Activated B cell treated with CpG ODN at 0.5 μM for 24 hours (primary cell): Measurements from ENCODE around the gene SSTR3. TPM values are rescaled to one million over a fixed set of nuclear protein-coding genes. Genes with fewer than 3 reads are reported as not detected.
"Not testable (repeated sequence)": the region's sequence is repeated elsewhere in the genome, so short reads cannot be mapped to it uniquely, and the experiment has no call there.

Source experiments
- ATAC-seq: fragments of 200-7000 bp; cut with Tn5 transposase; one replicate; pipeline ENCODE4 v1.10.0; 2021; ENCODE audit warnings: low read depth, mild to moderate bottlenecking, moderate library complexity
- CTCF ChIA-PET: fragments of 350-600 bp; sonication (Branson Sonifier 250); formaldehyde crosslinking; loops from one replicate; lab custom pipeline; 2021; ENCODE audit warnings: antibody characterized with exemption; lab: Charles Lee
- POLR2A ChIA-PET: fragments of 350-600 bp; sonication (Branson Sonifier 250); formaldehyde crosslinking; loops from one replicate; lab custom pipeline; 2021; ENCODE audit warnings: antibody characterized with exemption; lab: Charles Lee
- DNase-seq: peaks from one replicate; pipeline ENCODE4 v3.0.0; 2022
- H3K27ac Mint-ChIP-seq: one replicate; pipeline ENCODE4 v1.8.0; 2020; ENCODE audit warnings: mixed read lengths
- H3K27me3 Mint-ChIP-seq: one replicate; pipeline ENCODE4 v1.8.0; 2021; ENCODE audit warnings: mixed read lengths
- H3K36me3 Mint-ChIP-seq: one replicate; pipeline ENCODE4 v1.8.0; 2021; ENCODE audit warnings: low read depth, mixed read lengths
- H3K4me1 Mint-ChIP-seq: one replicate; pipeline ENCODE4 v1.8.0; 2021; ENCODE audit warnings: mixed read lengths
- H3K4me3 Mint-ChIP-seq: one replicate; pipeline ENCODE4 v1.8.0; 2020; ENCODE audit warnings: mild to moderate bottlenecking, mixed read lengths
- H3K9me3 Mint-ChIP-seq: one replicate; pipeline ENCODE4 v1.8.0; 2020; ENCODE audit warnings: mixed read lengths
- CTCF ChIP-seq: fragments of 200-600 bp; IDR thresholded peaks from one replicate; pipeline ENCODE4 v1.8.0; 2022; ENCODE audit warnings: antibody characterized with exemption, mild to moderate bottlenecking
- intact Hi-C: fragments of 100-400 bp; cut with micrococcal nuclease; formaldehyde crosslinking; loops from one replicate; pipeline ENCODE4 v1.15.1; 2024
- total RNA-seq: library from RNA; stranded (reverse); gene quantifications from 2 replicates; pipeline ENCODE4 v1.2.3, GENCODE V29; 2022

The SSTR3 gene
- total RNA-seq, 1 donor from 2014 or later, result 1.8 TPM

GRCh38 chr22:37234736-37235711, 22.7 kb upstream of the SSTR3 start:
- DNase-seq, result no peak
- H3K4me1 Mint-ChIP-seq, result peaks cover 98% of the 10 kb centered on the region
- no peak for ATAC-seq
- peak overlapping the region; percentile 60 for H3K4me3 Mint-ChIP-seq
- no peaks in the 10 kb centered on the region for H3K27me3 Mint-ChIP-seq
- H3K36me3 Mint-ChIP-seq, result peaks cover 93% of the 10 kb centered on the region
- H3K9me3 Mint-ChIP-seq, result no peaks in the 10 kb centered on the region
- peak overlapping the region; percentile 93 for H3K27ac Mint-ChIP-seq
- ChIA-PET CTCF (interaction anchor here (0.9 to 1.0 kb wide), 2 partner anchors 24 to 26 kb away, joined by 3 to 4 read pairs; no protein-coding TSS in a partner anchor), POLR2A (interaction anchor here (0.7 to 7.5 kb wide), 2 partner anchors 6 to 9 kb away, joined by 3 to 301 read pairs; partner anchors contain the start of gene RAC2)
- intact Hi-C loops, result no loop called here
- TF ChIP-seq CTCF, result no peak

DNA sequence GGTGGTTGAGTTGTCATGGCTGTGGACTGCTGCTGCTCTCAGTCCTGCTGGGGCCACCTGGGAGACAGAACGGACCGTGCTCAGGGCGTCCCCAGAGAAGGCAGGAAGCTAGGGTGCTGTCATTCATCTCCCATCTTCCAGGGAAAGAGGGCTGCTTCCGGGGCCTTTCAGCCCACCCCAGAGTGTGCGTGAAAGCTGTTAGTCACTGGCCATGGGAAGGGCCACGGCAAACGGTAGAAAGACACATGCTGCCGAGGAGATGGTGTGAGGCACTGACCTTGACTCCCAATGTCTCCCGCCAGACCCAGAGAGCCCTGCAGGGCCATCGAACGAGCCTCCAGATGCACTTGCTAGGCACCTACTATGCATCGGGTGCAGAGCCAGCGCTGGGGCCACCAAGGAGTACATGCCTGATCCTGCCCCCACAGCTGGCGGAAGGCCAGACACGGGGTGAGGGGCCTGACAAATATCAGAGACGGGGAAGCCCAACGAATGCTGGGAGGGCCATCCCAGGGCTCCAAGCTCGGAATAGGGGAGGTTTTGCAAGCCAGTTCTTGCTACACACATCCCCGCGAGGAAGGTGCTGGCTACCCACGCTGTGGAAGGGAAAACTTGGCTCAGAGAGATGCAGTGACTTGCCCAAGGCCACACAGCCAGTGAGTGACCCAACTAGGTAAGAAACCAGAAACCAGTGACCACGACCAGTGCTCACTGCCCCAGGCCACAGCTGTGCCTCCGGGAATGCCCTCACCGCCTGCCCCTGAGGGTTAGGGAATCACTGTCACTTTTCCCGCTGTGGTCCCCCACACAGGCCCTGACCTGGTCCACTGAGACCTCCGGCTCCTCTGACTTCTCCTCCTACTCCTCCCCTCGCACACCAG, 21.7 kb upstream of the SSTR3 start:
- TF ChIP-seq CTCF, result no peak
- ChIA-PET POLR2A (interaction anchor here (7.5 kb wide), 1 partner anchor 7 kb away, joined by 301 read pairs; the partner anchor contains the start of gene RAC2), CTCF (interaction anchor here (0.9 kb wide), 1 partner anchor 25 kb away, joined by 4 read pairs; no protein-coding TSS in a partner anchor)
- Mint-ChIP-seq H3K27ac (peak overlapping the region; percentile 93), H3K9me3 (no peaks in the 10 kb centered on the region), H3K27me3 (no peaks in the 10 kb centered on the region), H3K36me3 (peaks cover 90% of the 10 kb centered on the region), H3K4me3 (no peak overlapping the region), H3K4me1 (peaks cover 98% of the 10 kb centered on the region)
- intact Hi-C loops, result no loop called here
- ATAC-seq (no peak), DNase-seq (no peak)

GRCh38 chr22:37233371-37233750, 21.1 kb upstream of the SSTR3 start:
- H3K4me1 Mint-ChIP-seq, result peaks cover 98% of the 10 kb centered on the region
- ATAC-seq, DNase-seq, H3K27me3 Mint-ChIP-seq, intact Hi-C loops, H3K4me3 Mint-ChIP-seq, H3K9me3 Mint-ChIP-seq, CTCF ChIA-PET: not testable (repeated sequence)
- POLR2A ChIA-PET, result interaction anchor here (7.5 kb wide), 1 partner anchor 8 kb away, joined by 301 read pairs; the partner anchor contains the start of gene RAC2
- peak overlapping the region; percentile 50 for H3K27ac Mint-ChIP-seq
- H3K36me3 Mint-ChIP-seq, result peaks cover 90% of the 10 kb centered on the region

DNA sequence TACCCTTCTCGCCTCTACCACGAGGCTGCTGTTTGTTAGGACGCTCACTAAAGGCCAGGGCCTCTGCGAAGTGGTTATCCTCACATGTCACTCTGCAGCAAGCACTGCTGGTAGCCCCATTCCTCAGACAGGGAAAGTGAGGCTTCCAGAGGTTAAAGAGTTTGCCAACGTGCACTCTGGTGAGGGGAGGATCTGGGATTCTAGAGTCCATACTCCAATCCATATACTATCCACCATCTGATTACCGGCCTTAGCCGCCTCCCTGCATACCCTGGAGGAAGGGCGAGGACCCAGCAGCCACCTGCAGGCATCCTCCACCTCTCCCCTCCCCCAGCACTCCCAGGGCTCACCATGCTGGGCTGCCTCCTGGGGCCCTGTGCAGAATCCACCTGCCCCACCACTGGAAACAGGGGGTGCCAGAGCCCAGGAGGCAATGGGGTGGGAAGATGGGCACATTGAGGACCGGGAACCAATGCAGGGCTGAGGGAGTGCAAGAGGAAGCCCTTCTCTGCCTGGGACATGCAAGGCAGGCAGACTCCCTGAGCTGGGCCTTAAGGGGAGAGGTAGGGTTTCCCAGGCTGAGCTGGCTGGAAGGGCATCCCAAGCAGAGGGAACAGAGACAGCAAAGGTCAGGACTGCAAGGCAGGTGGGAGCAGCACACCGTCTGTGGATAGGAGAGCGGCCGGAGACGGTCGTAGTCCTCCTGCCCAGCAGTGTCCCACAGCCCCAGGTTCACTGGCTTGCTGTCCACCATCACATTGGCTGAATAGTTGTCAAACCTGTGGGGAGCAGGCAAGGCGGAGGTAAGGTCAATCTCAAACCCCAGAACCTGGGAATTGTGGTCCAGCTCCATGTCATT, 20.1 kb upstream of the SSTR3 start:
- Mint-ChIP-seq H3K36me3 (peaks cover 82% of the 10 kb centered on the region), H3K4me3 (no peak overlapping the region), H3K27ac (peak overlapping the region; percentile 99), H3K27me3 (no peaks in the 10 kb centered on the region), H3K9me3 (no peaks in the 10 kb centered on the region), H3K4me1 (peaks cover 97% of the 10 kb centered on the region)
- ChIA-PET CTCF (interaction anchor here (4.5 to 4.7 kb wide), 2 partner anchors 10 to 27 kb away, joined by 46 to 56 read pairs; partner anchors contain the start of gene RAC2), POLR2A (interaction anchor here (7.5 kb wide), 1 partner anchor 9 kb away, joined by 301 read pairs; the partner anchor contains the start of gene RAC2)
- ATAC-seq (no peak), DNase-seq (peak; percentile 14)
- intact Hi-C loops, result no loop called here
- TF ChIP-seq CTCF, result no peak
